ENCODE results near the gene ACOT7. TPM values are rescaled to one million over a fixed set of nuclear protein-coding genes. Genes with fewer than 3 reads are reported as not detected.

ACOT7 gene
- total RNA-seq, 3 donors from 2014 or later = 9.4 to 12.8 (median 11.5) TPM

GRCh38 chr1:6299557-6300165 lies 93.9 kb downstream of the ACOT7 start:
- H3K36me3 ChIP-seq = no peaks in the 10 kb centered on the region
- intact Hi-C loops (cut with DNase I; ENCODE audit: low total_unique reads) = no loop called here
- H3K4me1 ChIP-seq = no peaks in the 10 kb centered on the region
- no peak for TF ChIP-seq POLR2AphosphoS5 (IDR thresholded peaks at IDR 0.05)
- no peak for TF ChIP-seq CTCF (IDR thresholded peaks at IDR 0.05)
- TF ChIP-seq POLR2A (IDR thresholded peaks at IDR 0.05) = no peak
- H3K27me3 ChIP-seq = no peaks in the 10 kb centered on the region
- DNase-seq (ENCODE audit: low spot score in 2 of 2) = no peak
- H3K9me3 ChIP-seq = no peaks in the 10 kb centered on the region
- H3K27ac ChIP-seq = no peak overlapping the region
- H3K4me3 ChIP-seq = no peak overlapping the region

DNA sequence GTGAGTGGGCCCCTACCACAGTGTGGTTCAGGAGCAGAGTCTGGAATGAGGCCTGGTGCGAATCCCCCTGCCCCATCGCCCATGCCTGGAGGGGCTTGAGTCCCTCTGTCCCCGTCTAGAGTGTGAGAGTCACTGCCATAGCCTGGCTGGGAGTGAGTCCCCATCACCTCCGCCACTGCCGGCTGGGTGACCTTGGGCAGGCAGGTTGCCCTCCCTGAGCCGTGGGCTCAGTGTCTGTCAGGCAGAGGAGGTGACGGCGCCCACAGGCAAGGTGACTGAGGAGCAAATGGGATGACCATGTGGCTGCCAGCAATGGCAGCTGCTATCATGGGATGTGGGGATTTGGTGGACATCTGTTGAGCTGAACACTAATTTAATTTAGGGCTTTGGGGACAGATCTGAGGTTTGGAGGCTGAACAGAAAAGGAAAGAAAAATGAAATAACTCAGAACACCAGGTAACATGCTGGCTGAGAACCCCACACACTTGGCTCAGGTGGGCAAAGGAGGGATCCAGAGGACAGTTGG lies 94.6 kb downstream of the ACOT7 start:
- Histone ChIP-seq H3K27me3 (no peaks in the 10 kb centered on the region), H3K27ac (no peak overlapping the region), H3K9me3 (no peaks in the 10 kb centered on the region), H3K4me1 (no peaks in the 10 kb centered on the region), H3K36me3 (no peaks in the 10 kb centered on the region), H3K4me3 (no peak overlapping the region)
- DNase-seq (ENCODE audit: low spot score in 2 of 2) = no peak
- intact Hi-C loops (cut with DNase I; ENCODE audit: low total_unique reads) = no loop called here
- TF ChIP-seq POLR2AphosphoS5 (IDR thresholded peaks at IDR 0.05) = no peak
- TF ChIP-seq CTCF (IDR thresholded peaks at IDR 0.05) = no peak
- TF ChIP-seq POLR2A (IDR thresholded peaks at IDR 0.05) = no peak

- no peaks in the 10 kb centered on the region for H3K27me3 ChIP-seq
- intact Hi-C loops (cut with DNase I; ENCODE audit: low total_unique reads) = no loop called here
- no peak overlapping the region for H3K27ac ChIP-seq
- H3K9me3 ChIP-seq = no peaks in the 10 kb centered on the region
- H3K4me3 ChIP-seq = no peak overlapping the region
- no peaks in the 10 kb centered on the region for H3K4me1 ChIP-seq
- no peaks in the 10 kb centered on the region for H3K36me3 ChIP-seq
- no peak for DNase-seq (ENCODE audit: low spot score in 2 of 2)
- TF ChIP-seq POLR2AphosphoS5 (IDR thresholded peaks at IDR 0.05) (no peak), CTCF (IDR thresholded peaks at IDR 0.05) (no peak), POLR2A (IDR thresholded peaks at IDR 0.05) (no peak)
These were observed 95.0 kb downstream of the ACOT7 start for GRCh38 chr1:6298530-6298929.

DNA sequence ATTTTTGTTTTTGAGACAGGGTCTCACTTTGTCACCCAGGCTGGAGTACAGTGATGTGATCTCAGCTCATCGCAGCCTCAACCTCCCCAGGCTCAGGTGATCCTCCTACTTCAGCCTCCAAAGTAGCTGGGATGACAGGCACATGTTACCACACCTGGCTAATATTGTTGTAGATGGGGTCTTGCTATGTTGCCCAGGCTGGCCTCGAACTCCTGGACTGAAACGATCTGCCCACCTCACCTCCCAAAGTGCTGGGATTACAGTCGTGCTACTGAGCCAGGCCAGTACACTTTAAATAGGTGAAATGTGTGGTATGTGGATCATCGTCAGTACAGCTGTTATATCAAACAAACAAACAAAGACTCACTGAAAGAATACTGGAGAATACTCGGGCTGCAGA lies 97.7 kb downstream of the ACOT7 start:
- H3K9me3 ChIP-seq = no peaks in the 10 kb centered on the region
- intact Hi-C loops (cut with DNase I; ENCODE audit: low total_unique reads) = no loop called here

More for the DNA sequence above, 97.7 kb downstream of the ACOT7 start:
- H3K27me3 ChIP-seq = no peaks in the 10 kb centered on the region
- H3K36me3 ChIP-seq = no peaks in the 10 kb centered on the region
- H3K4me1 ChIP-seq = no peaks in the 10 kb centered on the region
- no peak for DNase-seq (ENCODE audit: low spot score in 2 of 2)
- no peak overlapping the region for H3K27ac ChIP-seq
- H3K4me3 ChIP-seq = no peak overlapping the region
- TF ChIP-seq CTCF (IDR thresholded peaks at IDR 0.05) (no peak), POLR2A (IDR thresholded peaks at IDR 0.05) (no peak), POLR2AphosphoS5 (IDR thresholded peaks at IDR 0.05) (no peak)

Data from breast epithelium (tissue), 4 donors.